ENCODE results near the gene GRHPR.
"Not testable (repeated sequence)": the region's sequence is repeated elsewhere in the genome, so short reads cannot be mapped to it uniquely, and the experiment has no call there.

GRHPR gene

DNA sequence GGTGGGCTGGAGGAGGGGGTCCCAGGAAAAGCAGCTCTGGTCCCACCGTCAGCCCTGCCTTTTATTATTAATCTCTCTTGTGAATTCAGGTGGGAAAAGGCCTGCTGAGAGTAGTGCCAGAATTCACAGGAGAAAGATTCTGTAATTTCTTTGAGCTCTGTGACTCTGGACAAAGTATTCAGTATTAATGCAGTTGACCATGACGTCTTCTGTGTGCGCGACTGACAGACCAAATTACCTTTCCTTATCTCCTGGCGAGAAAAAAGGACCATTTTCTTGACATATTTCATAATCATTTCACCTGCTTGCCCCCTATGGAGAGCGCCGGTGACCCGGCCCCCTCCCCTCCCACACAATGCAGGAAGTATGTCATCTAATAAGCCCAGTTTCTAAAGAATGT, 26.8 kb upstream of the GRHPR start:
- DNase-seq (ENCODE audit: low spot score) = no peak
- in situ Hi-C loops (cut with MboI; ENCODE audit: low sequenced_read_pairs, unreplicated experiment) = no loop called here

DNA sequence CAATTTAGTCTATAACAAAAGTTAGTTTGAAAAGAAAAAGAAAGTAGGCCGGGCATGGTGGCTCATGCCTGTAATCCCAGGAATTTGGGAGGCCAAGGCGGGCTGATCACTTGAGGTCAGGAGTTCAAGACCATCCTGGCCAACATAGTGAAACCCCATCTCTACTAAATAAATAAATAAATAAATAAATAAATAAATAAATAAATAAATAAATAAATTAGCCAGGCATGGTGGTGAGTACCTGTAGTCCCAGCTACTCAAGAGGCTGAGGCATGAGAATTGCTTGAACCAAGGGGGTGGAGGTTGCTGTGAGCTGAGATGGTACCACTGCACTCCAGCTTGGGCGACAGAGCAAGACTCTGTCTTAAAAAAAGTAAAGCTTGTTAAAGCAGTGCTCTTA, 24.5 kb upstream of the GRHPR start:
- in situ Hi-C loops (cut with MboI; ENCODE audit: low sequenced_read_pairs, unreplicated experiment); DNase-seq (ENCODE audit: low spot score): not testable (repeated sequence)

More for the DNA sequence above, 26.8 kb upstream of the GRHPR start:
- TF ChIP-seq, protein P1, sequence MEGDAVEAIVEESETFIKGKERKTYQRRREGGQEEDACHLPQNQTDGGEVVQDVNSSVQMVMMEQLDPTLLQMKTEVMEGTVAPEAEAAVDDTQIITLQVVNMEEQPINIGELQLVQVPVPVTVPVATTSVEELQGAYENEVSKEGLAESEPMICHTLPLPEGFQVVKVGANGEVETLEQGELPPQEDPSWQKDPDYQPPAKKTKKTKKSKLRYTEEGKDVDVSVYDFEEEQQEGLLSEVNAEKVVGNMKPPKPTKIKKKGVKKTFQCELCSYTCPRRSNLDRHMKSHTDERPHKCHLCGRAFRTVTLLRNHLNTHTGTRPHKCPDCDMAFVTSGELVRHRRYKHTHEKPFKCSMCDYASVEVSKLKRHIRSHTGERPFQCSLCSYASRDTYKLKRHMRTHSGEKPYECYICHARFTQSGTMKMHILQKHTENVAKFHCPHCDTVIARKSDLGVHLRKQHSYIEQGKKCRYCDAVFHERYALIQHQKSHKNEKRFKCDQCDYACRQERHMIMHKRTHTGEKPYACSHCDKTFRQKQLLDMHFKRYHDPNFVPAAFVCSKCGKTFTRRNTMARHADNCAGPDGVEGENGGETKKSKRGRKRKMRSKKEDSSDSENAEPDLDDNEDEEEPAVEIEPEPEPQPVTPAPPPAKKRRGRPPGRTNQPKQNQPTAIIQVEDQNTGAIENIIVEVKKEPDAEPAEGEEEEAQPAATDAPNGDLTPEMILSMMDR (IDR thresholded peaks at IDR 0.05; ENCODE audit: borderline replicate concordance, control extremely low read depth, extremely low read depth, insufficient read depth, missing control alignments) = no peak

GRCh38 chr9:37398464-37399025, 24.0 kb upstream of the GRHPR start:
- TF ChIP-seq, protein P1 (IDR thresholded peaks at IDR 0.05; ENCODE audit: borderline replicate concordance, control extremely low read depth, extremely low read depth, insufficient read depth, missing control alignments) = no peak
- in situ Hi-C loops (cut with MboI; ENCODE audit: low sequenced_read_pairs, unreplicated experiment) = no loop called here
- DNase-seq (ENCODE audit: low spot score) = no peak

DNA sequence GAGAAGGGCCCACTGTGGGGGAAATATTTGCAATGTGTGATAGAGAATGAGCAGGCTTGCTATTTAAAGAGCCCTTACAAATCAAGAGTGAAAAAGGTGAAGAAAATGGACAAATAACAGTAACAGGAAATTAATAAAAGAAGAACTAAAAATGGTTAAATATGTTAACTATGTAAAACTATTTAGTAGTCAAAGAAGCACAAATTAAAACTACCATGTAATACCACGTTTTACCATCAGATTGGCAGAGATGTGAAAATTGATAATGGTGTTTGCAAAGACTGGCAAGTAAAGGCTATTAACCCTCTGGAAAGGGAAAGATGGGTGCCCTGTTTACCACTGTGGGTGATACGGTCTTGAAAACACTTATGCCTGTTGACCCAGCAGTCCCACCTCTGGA, 23.2 kb upstream of the GRHPR start:
- TF ChIP-seq, protein P1 (IDR thresholded peaks at IDR 0.05; ENCODE audit: borderline replicate concordance, control extremely low read depth, extremely low read depth, insufficient read depth, missing control alignments) = no peak
- in situ Hi-C loops (cut with MboI; ENCODE audit: low sequenced_read_pairs, unreplicated experiment) = no loop called here
- no peak for DNase-seq (ENCODE audit: low spot score)

DNA sequence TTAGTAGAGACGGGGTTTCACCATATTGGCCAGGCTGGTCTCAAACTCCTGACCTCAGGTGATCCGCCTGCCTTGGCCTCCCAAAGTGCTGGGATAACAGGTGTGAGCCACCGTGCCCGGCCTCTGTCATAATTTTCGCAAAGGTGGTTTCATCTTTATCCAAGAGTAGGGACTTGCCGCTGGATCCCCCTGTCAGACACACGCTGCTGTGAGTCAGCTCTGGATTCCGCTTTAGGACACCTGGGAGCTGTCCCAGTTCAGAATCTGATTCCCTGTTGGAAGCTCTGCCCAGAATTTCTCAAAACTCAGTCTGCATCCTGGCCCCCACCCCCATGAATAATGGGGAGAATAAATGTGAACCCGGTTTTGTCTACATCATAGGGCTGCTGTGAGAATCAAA, 17.9 kb upstream of the GRHPR start:
- DNase-seq (ENCODE audit: low spot score) = no peak
- in situ Hi-C loops (cut with MboI; ENCODE audit: low sequenced_read_pairs, unreplicated experiment) = loop anchor here (10.0 kb wide), 2 partner anchors 370 to 410 kb away; partner anchors contain the start of gene PAX5
- TF ChIP-seq, protein P1 (IDR thresholded peaks at IDR 0.05; ENCODE audit: borderline replicate concordance, control extremely low read depth, extremely low read depth, insufficient read depth, missing control alignments) = no peak

GRCh38 chr9:37405350-37405749, 17.1 kb upstream of the GRHPR start:
- TF ChIP-seq, protein P1 (IDR thresholded peaks at IDR 0.05; ENCODE audit: borderline replicate concordance, control extremely low read depth, extremely low read depth, insufficient read depth, missing control alignments) = no peak
- no peak for DNase-seq (ENCODE audit: low spot score)
- in situ Hi-C loops (cut with MboI; ENCODE audit: low sequenced_read_pairs, unreplicated experiment) = loop anchor here (10.0 kb wide), 2 partner anchors 371 to 411 kb away; partner anchors contain the start of gene PAX5

- TF ChIP-seq, protein P1 (IDR thresholded peaks at IDR 0.05; ENCODE audit: borderline replicate concordance, control extremely low read depth, extremely low read depth, insufficient read depth, missing control alignments) = no peak
- in situ Hi-C loops (cut with MboI; ENCODE audit: low sequenced_read_pairs, unreplicated experiment) = loop anchor here (10.0 kb wide), 2 partner anchors 371 to 411 kb away; partner anchors contain the start of gene PAX5
Observed at GRCh38 chr9:37405764-37406380, 16.6 kb upstream of the GRHPR start.

More at GRCh38 chr9:37405764-37406380, 16.6 kb upstream of the GRHPR start:
- DNase-seq (ENCODE audit: low spot score) = no peak
